Measurements from ENCODE around the gene FAM3C. TPM values are rescaled to one million over a fixed set of nuclear protein-coding genes. Genes with fewer than 3 reads are reported as not detected.

Gene FAM3C
- total and polyA plus RNA-seq, 2 donors (not counting 1 experiment from before 2014, with no cell fraction given), result 38.7 to 75.4 TPM

DNA sequence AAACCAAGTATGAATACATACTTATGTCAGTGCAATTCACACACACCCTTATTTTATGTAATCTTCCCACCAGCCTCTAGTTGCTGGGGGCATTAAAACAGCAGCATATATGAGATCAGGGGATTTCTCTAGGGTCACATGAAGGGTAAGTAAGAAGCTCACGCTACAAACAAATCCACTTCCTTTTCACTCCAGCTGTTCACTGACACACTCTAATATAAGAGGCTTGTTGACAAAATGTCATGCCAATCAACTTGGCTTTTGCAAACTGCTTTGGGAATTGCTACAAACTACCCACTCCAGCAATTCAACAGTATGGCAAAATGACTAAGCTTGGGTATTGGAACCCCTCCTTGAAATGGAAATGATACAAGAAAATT lies 10.3 kb downstream of the FAM3C start:
- Histone ChIP-seq H3K9me3 (ENCODE audit: control extremely low read depth in 1 of 3, control insufficient read depth in 2 of 3, insufficient read depth in 1 of 3, low read length in 2 of 3) (no peaks in the 10 kb centered on the region), H3K27ac (ENCODE audit: low read length in 2 of 2) (peak overlapping the region; percentile 96 to 99), H2AFZ (ENCODE audit: insufficient read depth, low read depth, low read length, poor library complexity, severe bottlenecking) (peak overlapping the region; percentile 22), H3K36me3 (replicated peaks in 1 of 2; ENCODE audit: control extremely low read depth in 1 of 2, control insufficient read depth in 1 of 2, extremely low read depth in 1 of 2, insufficient read depth in 2 of 2, low read length in 1 of 2) (peaks cover 0 to 4% of the 10 kb centered on the region in 2 experiments), H3K9ac (ENCODE audit: low read length) (peak overlapping the region; percentile 56), H3K4me1 (ENCODE audit: control insufficient read depth in 2 of 2, insufficient read depth in 2 of 2, low read length in 2 of 2) (peaks cover 89 to 96% of the 10 kb centered on the region in 2 donors), H4K20me1 (ENCODE audit: control insufficient read depth, insufficient read depth, low read length, poor library complexity, severe bottlenecking) (no peaks in the 10 kb centered on the region), H3K4me2 (replicated peaks; ENCODE audit: low read depth, low read length, poor library complexity, severe bottlenecking) (peak overlapping the region; percentile 58), H3K79me2 (ENCODE audit: control insufficient read depth, insufficient read depth, low read length) (peaks cover 100% of the 10 kb centered on the region), H3K27me3 (replicated peaks in 1 of 4; ENCODE audit: control extremely low read depth in 1 of 4, control insufficient read depth in 3 of 4, insufficient read depth in 4 of 4, low read length in 3 of 4) (no peaks in the 10 kb centered on the region), H3K4me3 (ENCODE audit: control extremely low read depth in 1 of 5, extremely low read depth in 1 of 5, insufficient read depth in 1 of 5, low read depth in 2 of 5, low read length in 4 of 5) (peak overlapping the region in 1 of 5 experiments; percentile 37)
- Mint-ChIP-seq H3K27me3 (no peaks in the 10 kb centered on the region), H3K9me3 (ENCODE audit: insufficient read depth) (no peaks in the 10 kb centered on the region), H3K4me1 (peaks cover 92% of the 10 kb centered on the region), H3K27ac (peak overlapping the region; percentile 96), H3K4me3 (peak overlapping the region; percentile 79)
- POLR2A ChIA-PET, result interaction anchor here (0.8 to 2.6 kb wide), 4 partner anchors 10 to 56 kb away, joined by 3 to 26 read pairs (median 3); partner anchors contain the start of gene FAM3C
- intact Hi-C loops (cut with micrococcal nuclease), result loop anchor here (1.0 to 5.0 kb wide), 3 partner anchors 8 to 203 kb away; partner anchors contain the start of gene FAM3C
- DNase-seq (peak; percentile 89), ATAC-seq (ENCODE audit: low read depth) (peak; percentile 89)
- WGBS (ENCODE audit: insufficient coverage), result no CpG with 5 or more reads among the region's 1 CpG
- CTCF ChIA-PET, result interaction anchor here (0.6 to 6.2 kb wide), 7 partner anchors 11 to 145 kb away, joined by 3 to 71 read pairs (median 16); partner anchors contain the start of gene FAM3C
- TF ChIP-seq, protein P1, sequence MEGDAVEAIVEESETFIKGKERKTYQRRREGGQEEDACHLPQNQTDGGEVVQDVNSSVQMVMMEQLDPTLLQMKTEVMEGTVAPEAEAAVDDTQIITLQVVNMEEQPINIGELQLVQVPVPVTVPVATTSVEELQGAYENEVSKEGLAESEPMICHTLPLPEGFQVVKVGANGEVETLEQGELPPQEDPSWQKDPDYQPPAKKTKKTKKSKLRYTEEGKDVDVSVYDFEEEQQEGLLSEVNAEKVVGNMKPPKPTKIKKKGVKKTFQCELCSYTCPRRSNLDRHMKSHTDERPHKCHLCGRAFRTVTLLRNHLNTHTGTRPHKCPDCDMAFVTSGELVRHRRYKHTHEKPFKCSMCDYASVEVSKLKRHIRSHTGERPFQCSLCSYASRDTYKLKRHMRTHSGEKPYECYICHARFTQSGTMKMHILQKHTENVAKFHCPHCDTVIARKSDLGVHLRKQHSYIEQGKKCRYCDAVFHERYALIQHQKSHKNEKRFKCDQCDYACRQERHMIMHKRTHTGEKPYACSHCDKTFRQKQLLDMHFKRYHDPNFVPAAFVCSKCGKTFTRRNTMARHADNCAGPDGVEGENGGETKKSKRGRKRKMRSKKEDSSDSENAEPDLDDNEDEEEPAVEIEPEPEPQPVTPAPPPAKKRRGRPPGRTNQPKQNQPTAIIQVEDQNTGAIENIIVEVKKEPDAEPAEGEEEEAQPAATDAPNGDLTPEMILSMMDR (IDR thresholded peaks at IDR 0.05), result no peak
- no peak for TF ChIP-seq EZH2 (IDR thresholded peaks at IDR 0.05; ENCODE audit: borderline replicate concordance, insufficient read depth, low read depth, low read length, poor library complexity, severe bottlenecking)

Measured in B cell (primary cell).